ACHN (cell line): ENCODE measurements around the gene DENND10.
"Not testable (repeated sequence)": the region's sequence is repeated elsewhere in the genome, so short reads cannot be mapped to it uniquely, and the experiment has no call there.

Experiments
- DNase-seq: peaks from one replicate; pipeline ENCODE4 v3.0.0-alpha.2; 2015
- in situ Hi-C: cut with HindIII; loops from 2 replicates; pipeline ENCODE4 v1.10.0; 2017; ENCODE audit warnings: low sequenced_read_pairs, low pct_ligation_motif_present, low pct_unique_long_range_greater_than_20kb

DENND10 gene

GRCh38 chr10:119120413-119120867 is 16.5 kb downstream of the DENND10 start:
- no peak for DNase-seq
- in situ Hi-C loops: no loop called here

DNA sequence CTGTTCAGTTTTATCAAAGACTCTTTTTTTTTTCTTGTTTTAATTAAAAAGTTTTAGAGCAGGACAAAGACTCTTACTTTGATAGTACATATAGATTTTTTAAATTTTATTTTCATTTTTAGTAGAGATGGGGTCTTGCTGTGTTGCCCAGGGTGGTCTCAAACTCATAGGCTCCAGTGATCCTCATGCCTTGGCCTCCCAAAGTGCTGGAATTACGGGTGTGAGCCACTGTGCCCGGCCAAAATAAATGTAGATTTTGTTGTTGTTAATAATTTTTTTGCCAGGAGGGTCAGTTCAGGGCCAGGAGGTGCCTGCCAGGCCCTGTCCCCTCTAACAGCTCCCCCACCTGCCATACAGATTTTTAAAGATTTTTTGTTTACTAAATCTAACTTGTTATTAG is 17.0 kb downstream of the DENND10 start:
- DNase-seq: no peak
- in situ Hi-C loops: no loop called here

- in situ Hi-C loops: no loop called here
- no peak for DNase-seq
Measured at GRCh38 chr10:119125942-119126341, 22.0 kb downstream of the DENND10 start.

GRCh38 chr10:119129721-119130120 is 25.8 kb downstream of the DENND10 start:
- DNase-seq: no peak
- in situ Hi-C loops: no loop called here

GRCh38 chr10:119131512-119132240 is 27.8 kb downstream of the DENND10 start:
- DNase-seq: peak; percentile 70
- in situ Hi-C loops: no loop called here

DNA sequence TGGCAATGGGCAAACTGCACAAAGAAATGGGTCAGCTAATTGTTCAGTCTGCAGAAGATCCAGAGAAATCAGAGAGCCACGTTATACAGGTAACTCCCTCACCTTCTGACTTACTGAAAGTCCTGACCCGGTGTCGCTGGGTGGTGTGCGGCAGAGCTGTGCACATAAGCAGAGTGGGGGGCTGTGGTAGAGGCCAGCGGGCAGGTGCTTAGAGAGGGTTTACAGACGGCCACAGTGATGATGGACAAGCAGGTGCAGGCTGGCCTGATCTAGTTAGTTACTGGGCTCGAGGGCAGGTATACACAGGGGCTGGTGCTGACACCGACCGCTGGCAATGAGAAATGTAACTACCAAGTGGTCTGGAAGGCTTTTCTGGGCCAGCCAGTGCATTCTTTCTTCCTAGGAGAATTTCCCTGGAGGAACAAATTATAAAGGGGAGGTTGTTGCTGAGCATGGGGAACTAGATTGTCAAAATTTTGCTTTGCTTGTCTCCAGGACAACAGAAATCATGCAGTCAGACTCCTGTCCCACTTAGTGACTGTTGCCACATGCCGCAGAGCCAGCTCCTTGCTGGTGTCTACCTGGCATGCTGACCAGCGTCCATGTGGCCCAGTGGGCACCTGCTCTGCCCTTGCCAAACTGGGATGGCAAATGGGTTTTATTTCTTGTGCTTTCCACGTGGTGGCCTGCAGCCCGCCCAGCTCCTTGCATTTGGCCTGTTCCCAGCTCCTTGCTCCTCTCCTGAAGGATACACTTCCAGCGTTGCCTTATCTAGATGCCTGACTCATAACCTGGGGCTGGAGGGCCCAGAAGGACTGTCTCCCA is 28.8 kb downstream of the DENND10 start:
- in situ Hi-C loops: no loop called here
- DNase-seq: no peak

DNA sequence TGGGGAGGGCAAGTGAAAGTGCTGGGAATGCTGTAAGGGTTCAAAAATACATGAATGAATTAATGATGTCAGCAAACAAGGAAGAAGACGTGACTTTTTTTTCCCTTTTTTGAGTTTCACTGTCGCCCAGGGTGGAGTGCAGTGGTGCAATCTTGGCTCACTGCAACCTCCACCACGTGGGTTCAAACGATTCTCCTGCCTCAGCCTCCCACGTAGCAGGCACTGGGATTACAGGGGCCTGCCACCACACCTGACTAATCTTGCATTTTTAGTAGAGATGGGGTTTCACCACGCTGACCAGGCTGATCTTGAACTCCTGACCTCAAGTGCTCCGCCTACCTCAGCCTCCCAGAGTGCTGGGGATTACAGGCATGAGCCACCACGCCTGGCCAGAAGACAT is 30.0 kb downstream of the DENND10 start:
- in situ Hi-C loops: no loop called here
- no peak for DNase-seq

- in situ Hi-C loops: no loop called here
- DNase-seq: no peak
Measured at GRCh38 chr10:119135513-119135881, 31.6 kb downstream of the DENND10 start.

- in situ Hi-C loops: no loop called here
- no peak for DNase-seq
Measured at GRCh38 chr10:119136084-119136483, 32.2 kb downstream of the DENND10 start.

GRCh38 chr10:119137878-119138277 is 34.0 kb downstream of the DENND10 start:
- in situ Hi-C loops, DNase-seq: not testable (repeated sequence)

GRCh38 chr10:119138346-119139306 is 34.7 kb downstream of the DENND10 start:
- DNase-seq: no peak
- in situ Hi-C loops: no loop called here

- in situ Hi-C loops: no loop called here
- DNase-seq: peak; percentile 34
Measured at GRCh38 chr10:119139464-119140067, 35.7 kb downstream of the DENND10 start.

DNA sequence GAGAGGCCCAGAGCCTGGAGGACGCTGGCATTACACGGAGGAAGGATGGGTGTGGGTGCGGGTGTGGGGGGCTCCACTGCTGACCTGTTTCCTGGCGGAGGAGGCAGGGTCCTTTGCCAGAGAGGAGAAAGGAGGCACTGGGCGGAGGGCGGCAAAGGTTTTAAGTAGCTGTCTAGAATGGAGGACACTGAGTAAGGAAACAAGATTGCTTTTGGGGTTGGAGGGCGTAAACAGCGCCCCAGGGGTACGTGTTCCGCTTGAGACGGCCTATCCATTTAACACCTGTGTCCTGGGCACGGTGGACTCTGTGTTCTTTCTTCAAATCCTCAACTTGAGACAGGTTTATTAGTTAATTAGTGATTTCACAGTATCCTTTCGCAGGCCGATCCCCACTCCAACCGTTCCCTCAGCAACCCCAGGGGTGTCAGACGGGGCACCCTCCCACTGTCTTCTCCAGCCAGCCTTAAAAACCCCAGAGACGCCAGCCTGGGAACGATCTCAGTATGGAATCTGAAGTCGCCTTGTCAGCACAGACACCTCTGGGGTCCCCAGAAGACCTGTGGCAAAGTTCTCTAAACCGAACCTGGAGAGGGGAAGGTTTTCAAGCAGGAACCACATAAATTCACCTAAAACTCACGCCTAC is 36.8 kb downstream of the DENND10 start:
- in situ Hi-C loops: no loop called here
- DNase-seq: no peak

GRCh38 chr10:119143657-119144056 is 39.7 kb downstream of the DENND10 start:
- in situ Hi-C loops: no loop called here
- DNase-seq: no peak

- no peak for DNase-seq
- in situ Hi-C loops: no loop called here
Measured at GRCh38 chr10:119149157-119149556, 45.2 kb downstream of the DENND10 start.

DNA sequence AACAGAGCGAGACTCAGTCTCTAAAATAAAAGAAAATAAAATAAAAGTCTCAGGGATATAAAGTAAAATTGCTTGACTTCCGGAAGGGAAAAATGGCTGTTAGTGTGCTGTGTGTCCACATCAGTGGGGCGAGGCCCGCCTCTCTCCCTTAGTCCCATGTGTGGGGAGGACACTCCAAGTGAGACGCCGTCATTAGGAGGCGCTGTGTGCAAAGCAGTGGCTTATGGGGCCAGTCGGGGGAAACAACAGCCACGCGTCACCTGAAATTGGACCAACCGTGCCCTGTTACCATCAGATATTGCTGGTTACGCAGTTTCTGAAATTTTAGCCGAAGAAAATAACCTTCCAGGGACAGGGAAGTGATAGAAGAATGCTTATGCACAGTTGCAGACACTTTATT is 45.8 kb downstream of the DENND10 start:
- DNase-seq: no peak
- in situ Hi-C loops: no loop called here

DNA sequence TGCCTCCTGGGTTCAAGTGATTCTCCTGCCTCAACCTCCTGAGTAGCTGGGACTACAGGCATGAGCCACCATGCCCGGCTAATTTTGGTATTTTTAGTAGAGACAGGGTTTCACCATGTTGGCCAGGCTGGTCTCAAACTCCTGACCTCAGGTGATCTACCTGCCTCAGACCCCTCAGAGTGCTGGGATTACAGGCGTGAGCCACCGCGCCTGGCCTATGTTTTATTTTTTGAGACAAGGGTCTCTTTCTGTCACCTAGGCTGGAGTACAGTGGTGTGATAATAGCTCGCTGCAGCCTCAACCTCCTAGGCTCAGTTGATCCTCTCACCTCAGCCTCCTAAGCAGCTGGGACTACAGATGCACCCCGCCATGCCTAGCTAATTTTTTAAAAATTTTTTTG is 47.7 kb downstream of the DENND10 start:
- DNase-seq, in situ Hi-C loops: not testable (repeated sequence)

- DNase-seq: no peak
- in situ Hi-C loops: no loop called here
Measured at GRCh38 chr10:119153041-119153440, 49.1 kb downstream of the DENND10 start.
